ENCODE measurements around the gene MRPL34.

DNA sequence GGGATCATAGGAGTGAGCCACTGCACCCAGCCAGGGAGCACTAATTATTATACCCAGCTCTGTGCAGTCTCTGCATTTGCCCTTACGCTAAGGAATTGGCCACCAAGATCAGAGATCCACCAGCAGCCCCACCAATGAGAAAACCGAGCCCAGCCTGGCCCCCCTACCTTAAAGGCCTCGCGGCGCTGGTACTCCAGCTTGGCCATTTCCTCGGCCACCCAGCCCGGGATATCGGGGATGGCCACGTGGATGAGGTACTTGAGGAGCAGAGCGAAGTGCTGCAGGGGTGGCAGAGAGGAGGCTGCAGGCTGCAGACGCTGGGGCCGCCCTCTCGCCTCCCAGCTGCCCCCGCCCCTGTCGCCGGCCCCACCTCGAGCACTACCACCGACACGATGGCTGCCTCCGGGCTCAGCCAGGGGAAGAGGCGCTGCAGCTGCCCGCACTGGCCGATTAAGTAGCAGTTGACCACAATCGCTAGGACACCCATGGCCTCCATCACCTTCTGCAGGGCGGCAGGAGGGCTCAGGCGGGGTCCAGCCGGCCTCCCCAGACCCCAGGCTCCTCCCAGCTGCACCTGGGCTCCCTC lies 21.5 kb downstream of the MRPL34 start:
- TF ChIP-seq, protein P1, sequence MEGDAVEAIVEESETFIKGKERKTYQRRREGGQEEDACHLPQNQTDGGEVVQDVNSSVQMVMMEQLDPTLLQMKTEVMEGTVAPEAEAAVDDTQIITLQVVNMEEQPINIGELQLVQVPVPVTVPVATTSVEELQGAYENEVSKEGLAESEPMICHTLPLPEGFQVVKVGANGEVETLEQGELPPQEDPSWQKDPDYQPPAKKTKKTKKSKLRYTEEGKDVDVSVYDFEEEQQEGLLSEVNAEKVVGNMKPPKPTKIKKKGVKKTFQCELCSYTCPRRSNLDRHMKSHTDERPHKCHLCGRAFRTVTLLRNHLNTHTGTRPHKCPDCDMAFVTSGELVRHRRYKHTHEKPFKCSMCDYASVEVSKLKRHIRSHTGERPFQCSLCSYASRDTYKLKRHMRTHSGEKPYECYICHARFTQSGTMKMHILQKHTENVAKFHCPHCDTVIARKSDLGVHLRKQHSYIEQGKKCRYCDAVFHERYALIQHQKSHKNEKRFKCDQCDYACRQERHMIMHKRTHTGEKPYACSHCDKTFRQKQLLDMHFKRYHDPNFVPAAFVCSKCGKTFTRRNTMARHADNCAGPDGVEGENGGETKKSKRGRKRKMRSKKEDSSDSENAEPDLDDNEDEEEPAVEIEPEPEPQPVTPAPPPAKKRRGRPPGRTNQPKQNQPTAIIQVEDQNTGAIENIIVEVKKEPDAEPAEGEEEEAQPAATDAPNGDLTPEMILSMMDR (IDR thresholded peaks at IDR 0.05): no peak
- TF ChIP-seq MXI1 (IDR thresholded peaks at IDR 0.05; ENCODE audit: low read depth, low read length) (no peak), CHD2 (IDR thresholded peaks at IDR 0.05; ENCODE audit: low read length, partially characterized antibody) (no peak), EP300 (IDR thresholded peaks at IDR 0.05; ENCODE audit: borderline replicate concordance in 1 of 2, low read depth in 1 of 2, low read length in 1 of 2) (no peak), FOXJ3 (CRISPR knock-in tag; IDR thresholded peaks at IDR 0.05) (no peak), POLR2AphosphoS5 (IDR thresholded peaks at IDR 0.05; ENCODE audit: low read depth, low read length) (no peak)

Data from SK-N-SH (cell line).